GM10248 (cell line): ENCODE measurements around the gene MCM3AP.
"Not testable (repeated sequence)": the region's sequence is repeated elsewhere in the genome, so short reads cannot be mapped to it uniquely, and the experiment has no call there.

Experiments used
- CTCF ChIA-PET: fragments of 300-600 bp; sonication (Branson Sonifier 250); formaldehyde crosslinking; extraction: SDS; loops from one replicate; lab custom pipeline; 2021; ENCODE audit warnings: antibody characterized with exemption; lab: Yijun Ruan, JAX
- POLR2A ChIA-PET: fragments of 350-650 bp; sonication (Branson Sonifier 250); formaldehyde crosslinking; extraction: SDS; loops from one replicate; lab custom pipeline; 2020; ENCODE audit warnings: antibody characterized with exemption; lab: Yijun Ruan, JAX
- DNase-seq: peaks from one replicate; pipeline ENCODE4 v3.0.0; 2012; ENCODE audit errors: extremely low spot score
- TF ChIP-seq, protein P1 (sequence below): IDR thresholded peaks from 2 replicates; pipeline ENCODE4 v1.5.1; 2012; ENCODE audit warnings: mild to moderate bottlenecking, low read depth; ENCODE audit errors: extremely low read depth, missing control alignments, control extremely low read depth

Gene MCM3AP

DNA sequence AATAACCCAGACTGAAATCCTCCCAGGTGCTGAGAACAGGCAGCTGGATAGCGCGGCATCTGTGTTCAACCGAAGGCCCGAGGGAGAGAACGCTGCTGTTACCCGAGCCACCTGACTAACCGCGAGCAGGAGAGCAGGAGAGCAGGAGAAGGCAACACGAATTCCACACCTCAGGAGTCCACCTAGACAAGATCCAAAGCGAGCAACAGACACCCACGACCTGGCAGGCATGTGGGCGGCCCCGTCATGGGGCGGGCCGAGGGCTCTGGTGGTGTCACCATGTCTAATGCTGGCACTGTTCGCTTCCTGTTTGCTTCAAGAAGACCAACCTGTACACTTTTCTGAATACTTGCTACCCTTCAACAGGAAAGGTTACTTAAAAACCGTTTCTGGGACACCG lies 80.2 kb downstream of the MCM3AP start:
- POLR2A ChIA-PET = no interaction called here
- CTCF ChIA-PET = no interaction called here
- TF ChIP-seq, protein P1, sequence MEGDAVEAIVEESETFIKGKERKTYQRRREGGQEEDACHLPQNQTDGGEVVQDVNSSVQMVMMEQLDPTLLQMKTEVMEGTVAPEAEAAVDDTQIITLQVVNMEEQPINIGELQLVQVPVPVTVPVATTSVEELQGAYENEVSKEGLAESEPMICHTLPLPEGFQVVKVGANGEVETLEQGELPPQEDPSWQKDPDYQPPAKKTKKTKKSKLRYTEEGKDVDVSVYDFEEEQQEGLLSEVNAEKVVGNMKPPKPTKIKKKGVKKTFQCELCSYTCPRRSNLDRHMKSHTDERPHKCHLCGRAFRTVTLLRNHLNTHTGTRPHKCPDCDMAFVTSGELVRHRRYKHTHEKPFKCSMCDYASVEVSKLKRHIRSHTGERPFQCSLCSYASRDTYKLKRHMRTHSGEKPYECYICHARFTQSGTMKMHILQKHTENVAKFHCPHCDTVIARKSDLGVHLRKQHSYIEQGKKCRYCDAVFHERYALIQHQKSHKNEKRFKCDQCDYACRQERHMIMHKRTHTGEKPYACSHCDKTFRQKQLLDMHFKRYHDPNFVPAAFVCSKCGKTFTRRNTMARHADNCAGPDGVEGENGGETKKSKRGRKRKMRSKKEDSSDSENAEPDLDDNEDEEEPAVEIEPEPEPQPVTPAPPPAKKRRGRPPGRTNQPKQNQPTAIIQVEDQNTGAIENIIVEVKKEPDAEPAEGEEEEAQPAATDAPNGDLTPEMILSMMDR = no peak
- no peak for DNase-seq

GRCh38 chr21:46203203-46203600 lies 82.2 kb downstream of the MCM3AP start:
- ChIA-PET CTCF (no interaction called here), POLR2A (no interaction called here)
- TF ChIP-seq, protein P1 = no peak
- DNase-seq = no peak

GRCh38 chr21:46202592-46203202 lies 82.7 kb downstream of the MCM3AP start:
- POLR2A ChIA-PET = no interaction called here
- TF ChIP-seq, protein P1 = no peak
- CTCF ChIA-PET = no interaction called here
- DNase-seq = no peak

- CTCF ChIA-PET = interaction anchor here (1.2 kb wide), 1 partner anchor 14 kb away, joined by 3 read pairs; no protein-coding TSS in a partner anchor
- POLR2A ChIA-PET, DNase-seq: not testable (repeated sequence)
These were observed 84.3 kb downstream of the MCM3AP start for GRCh38 chr21:46200877-46201803.

DNA sequence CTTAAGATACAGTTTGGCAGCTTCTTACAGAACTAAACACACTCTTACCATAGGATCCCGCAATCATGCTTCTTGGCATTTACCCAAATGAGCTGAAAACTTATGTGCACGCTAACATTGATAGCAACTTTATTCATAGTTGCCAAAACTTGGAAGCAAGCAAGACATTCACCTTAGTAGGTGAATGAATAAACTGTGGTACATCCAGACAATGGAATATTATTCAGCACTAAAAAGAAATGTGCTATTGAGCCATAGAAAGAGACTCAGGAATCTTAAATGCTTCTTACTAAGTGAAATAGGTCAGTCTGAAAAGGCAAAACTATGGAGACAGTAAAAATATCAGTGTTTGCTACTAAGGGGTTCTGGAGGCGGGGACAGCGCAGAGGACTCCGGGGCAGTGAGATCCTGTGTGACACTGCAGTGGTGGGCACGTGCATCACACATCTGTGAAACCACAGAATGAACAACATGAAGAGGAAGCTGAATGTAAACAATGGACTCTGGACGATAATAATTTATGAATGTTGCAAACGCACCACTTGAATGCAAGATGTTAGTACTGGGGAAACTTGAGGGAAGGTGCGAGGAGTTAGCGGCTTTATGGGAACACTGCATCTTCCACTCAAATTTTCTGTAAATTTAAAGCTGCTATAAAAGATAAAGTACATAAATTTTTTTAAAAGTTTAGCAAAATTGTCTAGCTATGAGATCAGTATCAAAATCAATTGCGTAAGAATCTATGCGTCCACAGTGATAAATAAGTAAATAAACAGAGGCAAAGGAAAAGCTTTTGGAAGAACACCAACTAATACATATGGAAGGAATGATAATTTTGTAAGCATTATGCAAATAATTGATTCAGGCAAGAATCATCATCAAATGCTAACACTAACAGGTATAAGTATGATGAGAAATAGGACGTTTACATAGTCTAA lies 85.7 kb downstream of the MCM3AP start:
- DNase-seq = no peak
- ChIA-PET CTCF (interaction anchor here (1.2 kb wide), 1 partner anchor 15 kb away, joined by 3 read pairs; no protein-coding TSS in a partner anchor), POLR2A (no interaction called here)
- TF ChIP-seq, protein P1 = no peak

DNA sequence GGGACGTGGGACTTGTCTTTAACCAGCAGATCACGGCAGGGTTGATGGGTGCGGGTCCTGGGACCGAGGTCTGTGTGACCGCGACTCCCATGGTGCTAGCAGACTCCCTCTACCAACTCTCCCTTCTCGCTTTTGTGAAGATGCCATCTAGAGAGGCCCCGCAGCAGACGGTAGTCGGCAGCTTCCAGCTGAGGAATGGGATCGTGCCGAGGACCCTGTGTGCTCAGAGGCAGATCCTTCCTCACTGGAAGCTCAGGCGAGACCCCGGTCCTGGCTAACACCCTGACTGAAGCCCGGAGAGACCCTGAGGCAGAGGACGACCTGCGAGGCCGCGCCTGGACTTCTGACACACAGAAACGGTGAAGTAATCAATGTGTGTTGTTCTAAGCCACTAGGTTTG lies 88.7 kb downstream of the MCM3AP start:
- POLR2A ChIA-PET = no interaction called here
- TF ChIP-seq, protein P1 = no peak
- CTCF ChIA-PET = interaction anchor here (1.1 kb wide), 1 partner anchor 11 kb away, joined by 3 read pairs; no protein-coding TSS in a partner anchor
- no peak for DNase-seq
